Measurements from ENCODE around the gene TSPAN14.

TSPAN14 gene

GRCh38 chr10:80509108-80509402, 54.9 kb downstream of the TSPAN14 start:
- DNase-seq: no peak

- no peak for DNase-seq
Measured at GRCh38 chr10:80509403-80510161, 55.5 kb downstream of the TSPAN14 start.

GRCh38 chr10:80512031-80512526, 58.0 kb downstream of the TSPAN14 start:
- no peak for DNase-seq

- DNase-seq: no peak
Measured at GRCh38 chr10:80513106-80513505, 59.0 kb downstream of the TSPAN14 start.

GRCh38 chr10:80515511-80515910, 61.4 kb downstream of the TSPAN14 start:
- DNase-seq: no peak

- DNase-seq: no peak
Measured at GRCh38 chr10:80515941-80516340, 61.8 kb downstream of the TSPAN14 start.

GRCh38 chr10:80516506-80517075, 62.5 kb downstream of the TSPAN14 start:
- no peak for DNase-seq

- DNase-seq: no peak
Measured at GRCh38 chr10:80517416-80518142, 63.5 kb downstream of the TSPAN14 start.

- no peak for DNase-seq
Measured at GRCh38 chr10:80518143-80518806, 64.2 kb downstream of the TSPAN14 start.

GRCh38 chr10:80518807-80519360, 64.8 kb downstream of the TSPAN14 start:
- no peak for DNase-seq

GRCh38 chr10:80519936-80520650, 66.0 kb downstream of the TSPAN14 start:
- no peak for DNase-seq

GRCh38 chr10:80520661-80521470, 66.8 kb downstream of the TSPAN14 start:
- DNase-seq: no peak

- DNase-seq: no peak
Measured at GRCh38 chr10:80522756-80523363, 68.8 kb downstream of the TSPAN14 start.

- no peak for DNase-seq
Measured at GRCh38 chr10:80523773-80524172, 69.7 kb downstream of the TSPAN14 start.

- DNase-seq: no peak
Measured at GRCh38 chr10:80524190-80524909, 70.2 kb downstream of the TSPAN14 start.

GRCh38 chr10:80526218-80526617, 72.1 kb downstream of the TSPAN14 start:
- DNase-seq: no peak

GRCh38 chr10:80526742-80527141, 72.6 kb downstream of the TSPAN14 start:
- DNase-seq: no peak

GRCh38 chr10:80528185-80528700, 74.1 kb downstream of the TSPAN14 start:
- no peak for DNase-seq

- no peak for DNase-seq
Measured at GRCh38 chr10:80528901-80529300, 74.8 kb downstream of the TSPAN14 start.

- no peak for DNase-seq
Measured at GRCh38 chr10:80529604-80530003, 75.5 kb downstream of the TSPAN14 start.

Data from NCI-H1105 treated with DMSO at 0.1 percent for 48 hours (cell line).